Keratinocyte (primary cell): ENCODE measurements around the gene ZP4. TPM values are rescaled to one million over a fixed set of nuclear protein-coding genes. Genes with fewer than 3 reads are reported as not detected.

Experiments
- DNase-seq: peaks from one replicate; pipeline ENCODE4 v3.0.0-alpha.2; 2011; ENCODE audit warnings: low read depth, missing footprints, low spot score
- FAIRE-seq: peaks from 2 replicates; lab custom pipeline; 2011; peaks lifted over from hg19 to GRCh38; lab: Jason Lieb, UNC
- H2AFZ ChIP-seq: 2 replicates; pipeline ENCODE4 v1.6.0; 2012; ENCODE audit warnings: low read length, control low read depth, inconsistent platforms; ENCODE audit not compliant: control insufficient read depth
- H3K27ac ChIP-seq: 2 replicates; pipeline ENCODE4 v1.5.1; 2011; ENCODE audit warnings: low read length; ENCODE audit not compliant: control insufficient read depth, insufficient read depth
- H3K27me3 ChIP-seq: 3 replicates; pipeline ENCODE4 v1.6.0; 2011; ENCODE audit warnings: low read length; ENCODE audit not compliant: control insufficient read depth, insufficient read depth; ENCODE audit errors: extremely low read depth
- H3K36me3 ChIP-seq, 2 experiments: 2 replicates in 1 of 2; 3 replicates in 1 of 2; pipeline ENCODE4 v1.5.1; 2011; ENCODE audit warnings: low read length in 2 of 2, mild to moderate bottlenecking in 1 of 2; ENCODE audit not compliant: control insufficient read depth in 2 of 2, insufficient read depth in 2 of 2; ENCODE audit errors: extremely low read depth in 1 of 2
- H3K4me1 ChIP-seq: 3 replicates; pipeline ENCODE4 v1.5.1; 2011; ENCODE audit warnings: low read length; ENCODE audit not compliant: control insufficient read depth, insufficient read depth; ENCODE audit errors: extremely low read depth
- H3K4me2 ChIP-seq: 3 replicates; pipeline ENCODE4 v1.6.0; 2011; ENCODE audit warnings: low read depth, low read length; ENCODE audit not compliant: control insufficient read depth, insufficient read depth; ENCODE audit errors: extremely low read depth
- H3K4me3 ChIP-seq, 3 experiments: fragments of 200-600 bp in 1 of 3; sonication (generic) in 1 of 3; 2 replicates in 2 of 3; 3 replicates in 1 of 3; pipeline ENCODE4 v1.5.1; 2011 to 2016; ENCODE audit warnings: low read length in 3 of 3, mild to moderate bottlenecking in 3 of 3, control low read depth in 2 of 3, inconsistent platforms in 1 of 3, low read depth in 1 of 3, mixed read lengths in 1 of 3, mixed run types in 1 of 3, moderate library complexity in 1 of 3; ENCODE audit not compliant: control insufficient read depth in 2 of 3, insufficient read depth in 2 of 3; ENCODE audit errors: extremely low read depth in 1 of 3
- H3K79me2 ChIP-seq: 2 replicates; pipeline ENCODE4 v1.6.0; 2012; ENCODE audit warnings: low read length; ENCODE audit not compliant: control insufficient read depth, insufficient read depth
- H3K9ac ChIP-seq: 3 replicates; pipeline ENCODE4 v1.6.0; 2011; ENCODE audit warnings: low read length; ENCODE audit not compliant: control insufficient read depth, insufficient read depth; ENCODE audit errors: extremely low read depth
- H3K9me1 ChIP-seq: 3 replicates; pipeline ENCODE4 v1.6.0; 2011; ENCODE audit warnings: low read length; ENCODE audit not compliant: control insufficient read depth, insufficient read depth; ENCODE audit errors: extremely low read depth
- H3K9me3 ChIP-seq: 2 replicates; pipeline ENCODE4 v1.5.1; 2012; ENCODE audit warnings: low read depth, low read length; ENCODE audit not compliant: control insufficient read depth
- H4K20me1 ChIP-seq: 3 replicates; pipeline ENCODE4 v1.6.0; 2011; ENCODE audit warnings: low read length; ENCODE audit not compliant: control insufficient read depth, insufficient read depth; ENCODE audit errors: extremely low read depth
- CTCF ChIP-seq, 3 experiments: IDR thresholded peaks in 1 of 3; conservative IDR thresholded peaks in 1 of 3; optimal IDR thresholded peaks in 1 of 3; 2 replicates in 2 of 3; 3 replicates in 1 of 3; pipeline versions ENCODE3 to v1.5.1; 2011; ENCODE audit warnings: low read length in 3 of 3, mild to moderate bottlenecking in 3 of 3, moderate library complexity in 2 of 3, control low read depth in 1 of 3, inconsistent platforms in 1 of 3; ENCODE audit not compliant: insufficient read depth in 2 of 3; ENCODE audit errors: extremely low read depth in 1 of 3
- EZH2 ChIP-seq: IDR thresholded peaks from one replicate; pipeline ENCODE4 v1.6.1; 2012; ENCODE audit warnings: inconsistent platforms, mild to moderate bottlenecking, low read length, moderate library complexity
- dilution Hi-C: fragments of 300-500 bp; cut with MboI; formaldehyde crosslinking; loops from one replicate; pipeline ENCODE4 v1.7.0; 2020; ENCODE audit warnings: low sequenced_read_pairs; ENCODE audit not compliant: extremely low pct_ligation_motif_present
- polyA plus RNA-seq, 5 experiments: library from polyadenylated mRNA; depleted of rRNA in 3 of 5; stranded (reverse) in 3 of 5; stranded (forward) in 1 of 5; unstranded in 1 of 5; fragments of >200 nt; gene quantifications; 1 replicate in 1 of 5; 2 replicates in 3 of 5; 3 replicates in 1 of 5; pipeline versions ENCODE4 v1.2.1 to v1.2.3, GENCODE V29; 2011 to 2012; ENCODE audit warnings: missing spikeins in 2 of 5, low read depth in 1 of 5, low replicate concordance in 1 of 5

ZP4 gene
- polyA plus RNA-seq, 1 donor (not counting 4 experiments of a cell fraction or from before 2014, with no cell fraction given): 0.31 TPM

GRCh38 chr1:237838904-237839534 lies 51.7 kb downstream of the ZP4 start:
- Histone ChIP-seq H3K9ac (no peak overlapping the region), H3K27ac (no peak overlapping the region), H3K4me2 (no peak overlapping the region), H3K79me2 (no peaks in the 10 kb centered on the region), H3K4me3 (no peak overlapping the region), H3K4me1 (no peaks in the 10 kb centered on the region), H3K36me3 (no peaks in the 10 kb centered on the region), H3K9me1 (no peaks in the 10 kb centered on the region), H4K20me1 (no peaks in the 10 kb centered on the region), H2AFZ (no peak overlapping the region), H3K27me3 (no peaks in the 10 kb centered on the region), H3K9me3 (no peaks in the 10 kb centered on the region)
- TF ChIP-seq CTCF (optimal IDR thresholded peaks at IDR 0.05 in 1 of 3, IDR thresholded peaks at IDR 0.05 in 1 of 3, conservative IDR thresholded peaks at IDR 0.05 in 1 of 3; ENCODE audit: extremely low read depth in 1 of 3, insufficient read depth in 2 of 3, low read length in 3 of 3) (no peak), EZH2 (no peak)
- FAIRE-seq: no peak
- no peak for DNase-seq
- dilution Hi-C loops: no loop called here

GRCh38 chr1:237838320-237838719 lies 52.4 kb downstream of the ZP4 start:
- TF ChIP-seq EZH2 (no peak), CTCF (optimal IDR thresholded peaks at IDR 0.05 in 1 of 3, IDR thresholded peaks at IDR 0.05 in 1 of 3, conservative IDR thresholded peaks at IDR 0.05 in 1 of 3; ENCODE audit: extremely low read depth in 1 of 3, insufficient read depth in 2 of 3, low read length in 3 of 3) (no peak)
- no peaks in the 10 kb centered on the region for H3K4me1 ChIP-seq
- DNase-seq (no peak), FAIRE-seq (no peak)
- H2AFZ ChIP-seq: no peak overlapping the region
- no peaks in the 10 kb centered on the region for H4K20me1 ChIP-seq
- H3K27me3 ChIP-seq: no peaks in the 10 kb centered on the region
- no peak overlapping the region for H3K9ac ChIP-seq
- H3K27ac ChIP-seq: no peak overlapping the region
- no peaks in the 10 kb centered on the region for H3K36me3 ChIP-seq
- dilution Hi-C loops: no loop called here
- H3K9me1 ChIP-seq: no peaks in the 10 kb centered on the region
- H3K4me2 ChIP-seq: no peak overlapping the region
- no peak overlapping the region for H3K4me3 ChIP-seq
- no peaks in the 10 kb centered on the region for H3K79me2 ChIP-seq
- no peaks in the 10 kb centered on the region for H3K9me3 ChIP-seq
